ENCODE data around the gene LTBR. TPM values are rescaled to one million over a fixed set of nuclear protein-coding genes. Genes with fewer than 3 reads are reported as not detected.

The LTBR gene
- total RNA-seq, 1 donor, result 61.3 TPM

DNA sequence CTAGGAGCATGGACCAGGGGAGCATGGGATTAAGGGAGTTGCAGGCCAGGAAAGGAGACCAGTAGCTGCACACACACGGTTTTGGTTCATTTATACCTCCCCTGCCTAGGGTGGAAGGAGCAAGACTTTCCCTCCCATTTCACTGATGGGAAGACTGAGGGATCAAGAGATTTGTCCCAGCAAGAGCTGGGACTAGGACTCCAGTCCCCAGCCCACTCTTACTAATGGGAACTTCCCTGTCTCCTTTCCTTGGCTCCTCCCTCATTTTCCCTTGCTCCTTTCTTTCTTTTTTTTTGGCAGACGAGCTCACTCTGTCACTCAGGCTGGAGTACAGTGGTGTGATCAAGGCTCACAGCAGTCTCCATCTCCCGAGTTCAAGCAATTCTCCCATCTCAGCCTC, 21.6 kb upstream of the LTBR start:
- H3K4me3 ChIP-seq (ENCODE audit: low read depth, low read length), result no peak overlapping the region
- TF ChIP-seq, protein P1, sequence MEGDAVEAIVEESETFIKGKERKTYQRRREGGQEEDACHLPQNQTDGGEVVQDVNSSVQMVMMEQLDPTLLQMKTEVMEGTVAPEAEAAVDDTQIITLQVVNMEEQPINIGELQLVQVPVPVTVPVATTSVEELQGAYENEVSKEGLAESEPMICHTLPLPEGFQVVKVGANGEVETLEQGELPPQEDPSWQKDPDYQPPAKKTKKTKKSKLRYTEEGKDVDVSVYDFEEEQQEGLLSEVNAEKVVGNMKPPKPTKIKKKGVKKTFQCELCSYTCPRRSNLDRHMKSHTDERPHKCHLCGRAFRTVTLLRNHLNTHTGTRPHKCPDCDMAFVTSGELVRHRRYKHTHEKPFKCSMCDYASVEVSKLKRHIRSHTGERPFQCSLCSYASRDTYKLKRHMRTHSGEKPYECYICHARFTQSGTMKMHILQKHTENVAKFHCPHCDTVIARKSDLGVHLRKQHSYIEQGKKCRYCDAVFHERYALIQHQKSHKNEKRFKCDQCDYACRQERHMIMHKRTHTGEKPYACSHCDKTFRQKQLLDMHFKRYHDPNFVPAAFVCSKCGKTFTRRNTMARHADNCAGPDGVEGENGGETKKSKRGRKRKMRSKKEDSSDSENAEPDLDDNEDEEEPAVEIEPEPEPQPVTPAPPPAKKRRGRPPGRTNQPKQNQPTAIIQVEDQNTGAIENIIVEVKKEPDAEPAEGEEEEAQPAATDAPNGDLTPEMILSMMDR (IDR thresholded peaks at IDR 0.05; ENCODE audit: insufficient read depth, low read depth, low read length), result no peak
- no peak for DNase-seq (ENCODE audit: low read depth)

DNA sequence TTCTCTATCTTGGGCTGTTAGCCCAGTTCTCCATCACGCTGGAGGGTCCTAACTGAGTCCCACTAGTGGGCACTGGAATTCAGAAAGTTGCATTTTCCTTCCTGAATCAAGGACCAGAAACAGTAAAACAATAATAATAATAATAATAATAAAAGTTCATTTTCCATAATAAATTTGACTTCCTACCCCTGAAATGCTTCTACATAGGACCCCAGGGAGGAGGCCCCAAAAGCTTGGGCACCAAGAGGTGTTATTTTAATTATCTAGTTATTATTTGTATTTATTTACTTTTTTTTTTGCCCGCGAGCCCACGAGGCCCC, 21.0 kb upstream of the LTBR start:
- no peak for DNase-seq (ENCODE audit: low read depth)
- H3K4me3 ChIP-seq (ENCODE audit: low read depth, low read length), result no peak overlapping the region
- TF ChIP-seq, protein P1 (IDR thresholded peaks at IDR 0.05; ENCODE audit: insufficient read depth, low read depth, low read length), result no peak

DNA sequence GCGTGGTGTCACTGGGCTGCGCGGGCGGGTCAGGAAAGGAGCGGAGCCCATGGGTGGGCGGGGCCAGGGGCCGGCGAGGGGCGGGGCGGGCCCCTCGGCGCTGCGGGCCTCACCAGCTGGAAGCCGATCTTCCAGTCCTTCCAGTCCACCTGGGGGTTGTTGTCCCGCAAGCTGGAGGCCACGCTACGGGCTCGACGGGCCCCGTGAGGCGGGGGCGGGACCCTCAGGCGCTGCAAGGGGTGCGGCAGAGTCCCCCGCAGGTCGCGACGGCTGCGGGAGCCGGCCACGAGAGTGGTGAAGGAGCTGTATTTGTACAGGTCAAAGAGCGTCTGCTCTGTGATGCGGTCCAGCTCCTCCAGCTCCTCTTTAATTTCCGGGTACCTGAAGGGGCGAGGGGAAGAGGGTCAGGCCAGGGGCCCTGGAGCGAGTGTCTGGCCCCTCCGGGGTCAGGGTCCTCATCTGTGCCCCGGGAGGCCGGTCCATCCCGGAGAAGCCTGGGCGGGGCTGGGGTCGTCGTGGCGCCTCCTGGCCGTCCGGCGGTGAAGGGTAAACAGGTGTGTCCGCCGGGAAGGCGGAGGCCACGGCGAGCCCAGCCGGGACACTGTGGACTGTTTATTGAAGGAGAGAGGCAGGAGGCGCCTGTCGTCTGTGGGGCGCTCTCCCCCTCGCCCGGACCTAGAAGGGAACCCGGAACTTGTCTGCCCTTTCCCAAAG, 20.5 kb upstream of the LTBR start:
- peak; percentile 59 for DNase-seq (ENCODE audit: low read depth)
- peak overlapping the region; percentile 64 for H3K4me3 ChIP-seq (ENCODE audit: low read depth, low read length)
- TF ChIP-seq, protein P1 (IDR thresholded peaks at IDR 0.05; ENCODE audit: insufficient read depth, low read depth, low read length), result no peak

DNA sequence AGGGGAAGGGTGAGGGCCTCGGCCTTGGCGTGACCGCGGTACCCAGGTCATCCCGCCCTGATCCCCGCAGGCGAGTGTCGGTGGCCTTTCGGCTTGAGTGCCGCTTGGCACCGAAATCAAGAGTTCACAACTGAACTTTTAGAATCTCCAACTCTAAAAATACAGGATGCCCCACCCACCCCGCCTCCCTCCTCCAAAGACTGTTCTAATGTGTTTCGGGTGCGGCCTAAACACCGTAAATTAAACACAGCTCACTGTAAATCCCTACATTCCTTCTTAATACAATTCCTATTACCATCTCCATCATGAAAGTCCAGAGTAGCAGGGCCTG, 20.0 kb upstream of the LTBR start:
- no peak for DNase-seq (ENCODE audit: low read depth)
- TF ChIP-seq, protein P1 (IDR thresholded peaks at IDR 0.05; ENCODE audit: insufficient read depth, low read depth, low read length), result no peak
- H3K4me3 ChIP-seq (ENCODE audit: low read depth, low read length), result peak overlapping the region; percentile 64

DNA sequence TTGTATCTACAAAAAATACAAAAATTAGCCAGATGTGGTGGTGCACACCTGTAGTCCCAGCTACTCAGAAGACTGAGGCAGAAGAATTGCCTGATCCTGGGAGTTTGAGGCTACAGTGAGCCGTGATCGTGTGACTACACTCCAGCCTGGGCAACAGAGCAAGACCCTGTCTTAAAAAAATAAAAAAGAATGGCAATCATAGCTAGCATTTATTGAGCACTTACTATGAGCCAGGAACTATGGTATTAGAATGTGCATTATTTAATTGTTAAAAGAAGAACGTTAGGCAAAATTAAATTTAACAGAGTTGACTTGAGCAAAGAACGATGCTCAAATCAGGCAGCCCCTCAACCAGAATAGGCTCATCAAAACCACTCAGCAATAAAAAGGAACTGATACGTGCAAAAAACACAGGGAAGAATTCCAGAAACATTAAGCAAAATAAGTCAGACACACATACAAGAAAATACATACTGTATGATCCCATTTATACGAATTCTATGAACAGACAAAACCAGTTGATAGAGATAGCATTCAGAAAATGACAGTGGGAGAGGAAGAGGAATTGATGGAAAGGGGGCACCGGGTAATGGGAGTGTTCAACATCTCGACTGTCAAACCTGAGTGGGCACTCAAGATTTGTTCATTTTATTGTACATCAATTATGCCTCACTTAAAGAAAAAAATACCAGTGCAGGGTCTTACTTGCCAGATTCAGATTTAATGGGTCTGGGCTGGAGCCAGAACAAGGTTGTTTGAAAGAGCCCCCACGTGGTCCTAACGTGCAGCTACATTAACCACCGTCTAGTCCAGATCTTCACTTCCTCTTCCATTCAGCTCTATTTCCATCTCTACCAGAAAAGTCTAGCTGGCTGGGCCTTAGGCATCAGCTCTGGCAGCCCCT, 16.6 kb upstream of the LTBR start:
- DNase-seq (ENCODE audit: low read depth), result peak; percentile 69
- no peak overlapping the region for H3K4me3 ChIP-seq (ENCODE audit: low read depth, low read length)
- TF ChIP-seq, protein P1 (IDR thresholded peaks at IDR 0.05; ENCODE audit: insufficient read depth, low read depth, low read length), result peak; percentile 35

DNA sequence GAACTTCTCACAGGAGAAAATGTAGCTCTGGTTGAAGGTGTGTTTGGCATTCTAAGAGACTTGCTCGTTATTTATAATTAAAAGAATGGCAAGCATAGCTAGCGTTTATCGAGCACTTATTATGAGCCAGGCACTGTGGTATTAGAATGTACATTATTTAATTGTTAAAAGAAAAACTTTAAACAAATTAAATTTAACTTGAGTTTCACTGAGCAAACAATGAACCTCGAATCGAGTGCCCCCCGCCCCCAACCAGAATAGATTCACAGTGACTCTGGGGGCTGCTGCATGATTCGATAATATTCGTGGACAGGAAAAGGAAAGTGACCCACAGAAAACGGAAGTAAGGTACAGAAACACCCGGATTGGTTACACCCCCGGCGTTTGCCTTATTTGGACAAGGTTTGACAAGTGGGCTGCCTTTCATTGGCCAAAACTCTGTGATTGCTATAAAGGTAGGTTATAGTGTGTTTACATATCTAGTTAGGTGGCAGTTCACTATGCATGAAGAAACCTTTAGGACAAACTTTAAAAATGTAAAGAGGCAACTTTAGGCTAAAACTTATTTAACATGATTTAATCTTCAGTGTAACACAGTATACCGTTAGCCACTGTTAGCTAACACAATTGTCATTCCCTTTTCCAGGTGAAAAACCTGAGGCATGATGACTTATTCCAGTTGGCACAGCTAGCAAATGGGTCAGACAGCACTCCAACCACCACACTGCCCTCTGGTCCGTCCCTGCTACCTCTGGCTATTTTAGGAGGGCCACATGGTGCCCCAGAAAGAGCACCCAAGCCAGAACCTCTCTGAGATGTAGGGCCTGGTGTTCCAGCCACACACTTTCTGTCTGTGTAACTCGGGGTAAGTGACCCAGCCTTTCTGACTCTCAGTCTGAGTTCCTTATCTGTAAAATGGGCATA, 15.7 kb upstream of the LTBR start:
- TF ChIP-seq, protein P1 (IDR thresholded peaks at IDR 0.05; ENCODE audit: insufficient read depth, low read depth, low read length), result no peak
- H3K4me3 ChIP-seq (ENCODE audit: low read depth, low read length), result no peak overlapping the region
- DNase-seq (ENCODE audit: low read depth), result no peak

All from fibroblast of villous mesenchyme (primary cell).